ENCODE results near the gene PSMB5. TPM values are rescaled to one million over a fixed set of nuclear protein-coding genes. Genes with fewer than 3 reads are reported as not detected.

PSMB5 gene
- total and polyA plus RNA-seq, 9 of the 15 experiments (the other 6 are each of a cell fraction or from before 2014, with no cell fraction given) = 198 to 1,870 (median 269) TPM

- TF ChIP-seq ELK3 (CRISPR knock-in tag; IDR thresholded peaks at IDR 0.05) (no peak), HINFP (tag; conservative IDR thresholded peaks at IDR 0.05; ENCODE audit: low read depth) (no peak), CREB3L1 (IDR thresholded peaks at IDR 0.05; ENCODE audit: borderline replicate concordance, low read depth) (peak; percentile 60; the same call in 1 of the 2 replicates), SMARCA4 (IDR thresholded peaks at IDR 0.05) (no peak), ATF1 (CRISPR knock-in tag; IDR thresholded peaks at IDR 0.05) (no peak; the same call in 1 of the 2 replicates), ATF1 (tag; IDR thresholded peaks at IDR 0.05) (peak; percentile 91), ZFP36 (IDR thresholded peaks at IDR 0.05; ENCODE audit: low read depth, low read length, partially characterized antibody) (no peak), SMARCC2 (IDR thresholded peaks at IDR 0.05; ENCODE audit: low read depth) (no peak; the same call in 1 of the 2 replicates), ZNF140 (CRISPR knock-in tag; IDR thresholded peaks at IDR 0.05) (no peak), CHD1 (IDR thresholded peaks at IDR 0.05; ENCODE audit: low read length) (peak; percentile 60), ZNF785 (CRISPR knock-in tag; IDR thresholded peaks at IDR 0.05) (no peak), ZNF707 (CRISPR knock-in tag; conservative IDR thresholded peaks at IDR 0.05) (no peak), RBBP5 (IDR thresholded peaks at IDR 0.05; ENCODE audit: borderline replicate concordance, insufficient read depth, low read length, poor library complexity, severe bottlenecking) (peak; percentile 94), ZFX (CRISPR knock-in tag; IDR thresholded peaks at IDR 0.05) (peak; percentile 81), TBL1XR1 (IDR thresholded peaks at IDR 0.05; ENCODE audit: low read length in 2 of 2) (no peak), ZNF668 (CRISPR knock-in tag; IDR thresholded peaks at IDR 0.05) (no peak), TCF15 (CRISPR knock-in tag; IDR thresholded peaks at IDR 0.05) (no peak), TARDBP (IDR thresholded peaks at IDR 0.05) (peak; percentile 42; the same call in 1 of the 2 replicates), RBM34 (IDR thresholded peaks at IDR 0.05; ENCODE audit: borderline replicate concordance, insufficient read depth, low read length) (no peak), MITF (IDR thresholded peaks at IDR 0.05) (peak; percentile 50; the same call in 1 of the 2 replicates), MYC (IDR thresholded peaks at IDR 0.05; ENCODE audit: low read depth, low read length) (peak; percentile 92), MYC (CRISPR knock-in tag; IDR thresholded peaks at IDR 0.05; ENCODE audit: borderline replicate concordance, low read depth) (peak; percentile 66; the same call in 1 of the 2 replicates), ZNF239 (CRISPR knock-in tag; IDR thresholded peaks at IDR 0.05) (no peak)
These were observed 27.9 kb downstream of the PSMB5 start (continued) for GRCh38 chr14:23006544-23007419.
